HepG2 (cell line): ENCODE data around the gene RSF1.

Experiments used
- CBX5 ChIP-seq: sonication (generic); formaldehyde crosslinking; IDR thresholded peaks from 2 replicates; pipeline ENCODE4 v1.4.0; 2020; ENCODE audit warnings: missing genetic modification reagents, borderline replicate concordance
- TF ChIP-seq, protein P1 (sequence below): sonication (generic); formaldehyde crosslinking; IDR thresholded peaks from 2 replicates; pipeline ENCODE4 v1.4.0; 2020; ENCODE audit warnings: low read depth, missing genetic modification reagents
- TF ChIP-seq, protein P2 (sequence below): IDR thresholded peaks from 2 replicates; pipeline ENCODE4 v1.6.1; 2016; ENCODE audit warnings: low read depth, borderline replicate concordance
- TF ChIP-seq, protein P3 (sequence below): sonication (generic); formaldehyde crosslinking; IDR thresholded peaks from 2 replicates; pipeline ENCODE4 v1.5.0; 2020; ENCODE audit warnings: mild to moderate bottlenecking, missing genetic modification reagents, moderate library complexity

DNA sequence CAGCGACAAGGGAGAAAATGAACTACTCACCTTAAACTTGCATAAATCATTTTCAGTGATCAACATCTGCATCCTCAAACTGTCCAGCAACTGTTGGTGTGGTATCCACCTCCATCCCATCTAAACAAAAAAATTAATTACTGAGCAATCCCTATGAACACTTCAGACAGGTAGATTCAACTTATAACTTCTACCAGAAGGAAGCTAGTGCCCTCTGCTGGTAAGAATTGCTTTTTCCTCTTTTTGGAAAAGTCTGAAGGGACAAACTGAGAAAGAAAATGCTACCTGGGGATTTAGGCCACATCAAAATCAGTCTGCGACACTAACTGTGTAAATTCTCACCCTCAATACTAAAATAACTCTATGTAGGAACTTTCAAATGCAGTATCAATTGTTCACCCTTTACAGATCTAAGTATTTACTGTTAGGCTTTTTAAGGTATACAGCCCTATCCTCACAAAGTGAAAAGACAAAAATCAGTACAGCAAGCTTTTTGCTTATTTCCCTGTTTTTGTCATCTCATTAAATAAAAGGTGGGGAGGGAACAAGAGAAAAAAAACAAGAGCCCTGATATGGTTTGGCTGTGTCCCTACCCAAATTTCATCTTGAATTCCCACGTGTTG, 200.8 kb downstream of the RSF1 start:
- TF ChIP-seq, protein P1, sequence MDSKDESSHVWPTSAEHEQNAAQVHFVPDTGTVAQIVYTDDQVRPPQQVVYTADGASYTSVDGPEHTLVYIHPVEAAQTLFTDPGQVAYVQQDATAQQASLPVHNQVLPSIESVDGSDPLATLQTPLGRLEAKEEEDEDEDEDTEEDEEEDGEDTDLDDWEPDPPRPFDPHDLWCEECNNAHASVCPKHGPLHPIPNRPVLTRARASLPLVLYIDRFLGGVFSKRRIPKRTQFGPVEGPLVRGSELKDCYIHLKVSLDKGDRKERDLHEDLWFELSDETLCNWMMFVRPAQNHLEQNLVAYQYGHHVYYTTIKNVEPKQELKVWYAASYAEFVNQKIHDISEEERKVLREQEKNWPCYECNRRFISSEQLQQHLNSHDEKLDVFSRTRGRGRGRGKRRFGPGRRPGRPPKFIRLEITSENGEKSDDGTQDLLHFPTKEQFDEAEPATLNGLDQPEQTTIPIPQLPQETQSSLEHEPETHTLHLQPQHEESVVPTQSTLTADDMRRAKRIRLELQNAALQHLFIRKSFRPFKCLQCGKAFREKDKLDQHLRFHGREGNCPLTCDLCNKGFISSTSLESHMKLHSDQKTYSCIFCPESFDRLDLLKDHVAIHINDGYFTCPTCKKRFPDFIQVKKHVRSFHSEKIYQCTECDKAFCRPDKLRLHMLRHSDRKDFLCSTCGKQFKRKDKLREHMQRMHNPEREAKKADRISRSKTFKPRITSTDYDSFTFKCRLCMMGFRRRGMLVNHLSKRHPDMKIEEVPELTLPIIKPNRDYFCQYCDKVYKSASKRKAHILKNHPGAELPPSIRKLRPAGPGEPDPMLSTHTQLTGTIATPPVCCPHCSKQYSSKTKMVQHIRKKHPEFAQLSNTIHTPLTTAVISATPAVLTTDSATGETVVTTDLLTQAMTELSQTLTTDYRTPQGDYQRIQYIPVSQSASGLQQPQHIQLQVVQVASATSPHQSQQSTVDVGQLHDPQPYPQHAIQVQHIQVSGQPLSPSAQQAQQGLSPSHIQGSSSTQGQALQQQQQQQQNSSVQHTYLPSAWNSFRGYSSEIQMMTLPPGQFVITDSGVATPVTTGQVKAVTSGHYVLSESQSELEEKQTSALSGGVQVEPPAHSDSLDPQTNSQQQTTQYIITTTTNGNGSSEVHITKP (CRISPR knock-in tag): no peak
- TF ChIP-seq, protein P2, sequence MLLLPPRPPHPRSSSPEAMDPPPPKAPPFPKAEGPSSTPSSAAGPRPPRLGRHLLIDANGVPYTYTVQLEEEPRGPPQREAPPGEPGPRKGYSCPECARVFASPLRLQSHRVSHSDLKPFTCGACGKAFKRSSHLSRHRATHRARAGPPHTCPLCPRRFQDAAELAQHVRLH: no peak
- no peak for TF ChIP-seq CBX5 (CRISPR knock-in tag)
- TF ChIP-seq, protein P3, sequence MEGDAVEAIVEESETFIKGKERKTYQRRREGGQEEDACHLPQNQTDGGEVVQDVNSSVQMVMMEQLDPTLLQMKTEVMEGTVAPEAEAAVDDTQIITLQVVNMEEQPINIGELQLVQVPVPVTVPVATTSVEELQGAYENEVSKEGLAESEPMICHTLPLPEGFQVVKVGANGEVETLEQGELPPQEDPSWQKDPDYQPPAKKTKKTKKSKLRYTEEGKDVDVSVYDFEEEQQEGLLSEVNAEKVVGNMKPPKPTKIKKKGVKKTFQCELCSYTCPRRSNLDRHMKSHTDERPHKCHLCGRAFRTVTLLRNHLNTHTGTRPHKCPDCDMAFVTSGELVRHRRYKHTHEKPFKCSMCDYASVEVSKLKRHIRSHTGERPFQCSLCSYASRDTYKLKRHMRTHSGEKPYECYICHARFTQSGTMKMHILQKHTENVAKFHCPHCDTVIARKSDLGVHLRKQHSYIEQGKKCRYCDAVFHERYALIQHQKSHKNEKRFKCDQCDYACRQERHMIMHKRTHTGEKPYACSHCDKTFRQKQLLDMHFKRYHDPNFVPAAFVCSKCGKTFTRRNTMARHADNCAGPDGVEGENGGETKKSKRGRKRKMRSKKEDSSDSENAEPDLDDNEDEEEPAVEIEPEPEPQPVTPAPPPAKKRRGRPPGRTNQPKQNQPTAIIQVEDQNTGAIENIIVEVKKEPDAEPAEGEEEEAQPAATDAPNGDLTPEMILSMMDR (CRISPR knock-in tag): peak; percentile 73
